GM18502 (cell line): ENCODE measurements around the gene PCDH9.

Source experiments
- ATAC-seq: cut with Tn5 transposase; IDR thresholded peaks from one replicate; pipeline ENCODE4 v1.9.1; 2021; ENCODE audit warnings: mild to moderate bottlenecking; ENCODE audit not compliant: unreplicated experiment, poor library complexity

The PCDH9 gene

GRCh38 chr13:66513728-66514127, 716.4 kb downstream of the PCDH9 start:
- no peak for ATAC-seq

GRCh38 chr13:66509175-66509574, 721.0 kb downstream of the PCDH9 start:
- no peak for ATAC-seq

GRCh38 chr13:66508153-66508909, 721.8 kb downstream of the PCDH9 start:
- ATAC-seq, result no peak

- no peak for ATAC-seq
Observed at GRCh38 chr13:66506979-66507378, 723.2 kb downstream of the PCDH9 start.

- no peak for ATAC-seq
Observed at GRCh38 chr13:66506051-66506777, 723.9 kb downstream of the PCDH9 start.

- ATAC-seq, result no peak
Observed at GRCh38 chr13:66503890-66504289, 726.2 kb downstream of the PCDH9 start.

- ATAC-seq, result no peak
Observed at GRCh38 chr13:66501181-66501580, 729.0 kb downstream of the PCDH9 start.

- ATAC-seq, result no peak
Observed at GRCh38 chr13:66492479-66492878, 737.7 kb downstream of the PCDH9 start.

- no peak for ATAC-seq
Observed at GRCh38 chr13:66491251-66491650, 738.9 kb downstream of the PCDH9 start.

GRCh38 chr13:66489586-66489985, 740.5 kb downstream of the PCDH9 start:
- no peak for ATAC-seq

GRCh38 chr13:66489172-66489571, 741.0 kb downstream of the PCDH9 start:
- no peak for ATAC-seq

- no peak for ATAC-seq
Observed at GRCh38 chr13:66483712-66484111, 746.4 kb downstream of the PCDH9 start.

GRCh38 chr13:66482836-66483235, 747.3 kb downstream of the PCDH9 start:
- ATAC-seq, result no peak

GRCh38 chr13:66477816-66478215, 752.3 kb downstream of the PCDH9 start:
- no peak for ATAC-seq

- no peak for ATAC-seq
Observed at GRCh38 chr13:66475061-66475460, 755.1 kb downstream of the PCDH9 start.

GRCh38 chr13:66469745-66470144, 760.4 kb downstream of the PCDH9 start:
- no peak for ATAC-seq

- ATAC-seq, result no peak
Observed at GRCh38 chr13:66468656-66469055, 761.5 kb downstream of the PCDH9 start.

GRCh38 chr13:66462187-66462586, 767.9 kb downstream of the PCDH9 start:
- no peak for ATAC-seq

GRCh38 chr13:66461021-66461420, 769.1 kb downstream of the PCDH9 start:
- ATAC-seq, result no peak

- ATAC-seq, result no peak
Observed at GRCh38 chr13:66459634-66460033, 770.5 kb downstream of the PCDH9 start.

GRCh38 chr13:66459143-66459542, 771.0 kb downstream of the PCDH9 start:
- ATAC-seq, result no peak

- ATAC-seq, result no peak
Observed at GRCh38 chr13:66446413-66446812, 783.7 kb downstream of the PCDH9 start.
